ENCODE data around the gene GPR61. TPM values are rescaled to one million over a fixed set of nuclear protein-coding genes. Genes with fewer than 3 reads are reported as not detected.

GPR61 gene
- not detected in 2 replicates for total RNA-seq (ENCODE audit: low replicate concordance)
- long read RNA-seq: 0 reads

- H3K4me3 Mint-ChIP-seq: no peak within 1 kb of the TSS
- no peak for TF ChIP-seq CTCF (conservative IDR thresholded peaks at IDR 0.05)
- DNase-seq (ENCODE audit: extremely low spot score, unreplicated experiment): no peak
- H3K36me3 Mint-ChIP-seq: no peaks in the 10 kb centered on the region
- no peaks in the 10 kb centered on the region for H3K9me3 Mint-ChIP-seq
- H3K4me1 Mint-ChIP-seq (ENCODE audit: unreplicated experiment): no peaks in the 10 kb centered on the region
- peaks cover 48% of the 10 kb centered on the region for H3K27me3 Mint-ChIP-seq
- H3K27ac Mint-ChIP-seq: no peak within 1 kb of the TSS
Observed at GRCh38 chr1:109539676-109540075, at the start of gene GPR61. Gene GPR61 (plus strand): TSS chr1:109539872. CDS start chr1:109543023, 3,151 bp downstream.

- Mint-ChIP-seq H3K27ac (no peak overlapping the region), H3K27me3 (no peaks in the 10 kb centered on the region)
- DNase-seq (ENCODE audit: extremely low spot score, unreplicated experiment): no peak
Observed at GRCh38 chr1:109490029-109490933, 49.4 kb upstream of the GPR61 start.

GRCh38 chr1:109490934-109491302 is 48.8 kb upstream of the GPR61 start:
- DNase-seq (ENCODE audit: extremely low spot score, unreplicated experiment): no peak
- peak overlapping the region; percentile 45 for H3K4me3 Mint-ChIP-seq
- no peaks in the 10 kb centered on the region for H3K27me3 Mint-ChIP-seq
- no peak overlapping the region for H3K27ac Mint-ChIP-seq
- no peaks in the 10 kb centered on the region for H3K36me3 Mint-ChIP-seq
- no peaks in the 10 kb centered on the region for H3K9me3 Mint-ChIP-seq
- peaks cover 5% of the 10 kb centered on the region for H3K4me1 Mint-ChIP-seq (ENCODE audit: unreplicated experiment)
- TF ChIP-seq CTCF (conservative IDR thresholded peaks at IDR 0.05): peak; percentile 15

More at GRCh38 chr1:109490029-109490933, 49.4 kb upstream of the GPR61 start:
- Mint-ChIP-seq H3K9me3 (no peaks in the 10 kb centered on the region), H3K4me1 (ENCODE audit: unreplicated experiment) (peaks cover 5% of the 10 kb centered on the region), H3K4me3 (peak overlapping the region; percentile 45), H3K36me3 (no peaks in the 10 kb centered on the region)
- peak; percentile 84 for TF ChIP-seq CTCF (conservative IDR thresholded peaks at IDR 0.05)

- Mint-ChIP-seq H3K27me3 (no peaks in the 10 kb centered on the region), H3K4me1 (ENCODE audit: unreplicated experiment) (peaks cover 5% of the 10 kb centered on the region), H3K27ac (no peak overlapping the region), H3K4me3 (no peak overlapping the region), H3K9me3 (no peaks in the 10 kb centered on the region), H3K36me3 (no peaks in the 10 kb centered on the region)
- TF ChIP-seq CTCF (conservative IDR thresholded peaks at IDR 0.05): no peak
- no peak for DNase-seq (ENCODE audit: extremely low spot score, unreplicated experiment)
Observed at GRCh38 chr1:109491372-109491771, 48.3 kb upstream of the GPR61 start.

- H3K9me3 Mint-ChIP-seq: no peaks in the 10 kb centered on the region
- H3K27me3 Mint-ChIP-seq: no peaks in the 10 kb centered on the region
- no peaks in the 10 kb centered on the region for H3K36me3 Mint-ChIP-seq
- no peak for TF ChIP-seq CTCF (conservative IDR thresholded peaks at IDR 0.05)
- peaks cover 5% of the 10 kb centered on the region for H3K4me1 Mint-ChIP-seq (ENCODE audit: unreplicated experiment)
- peak overlapping the region; percentile 35 for H3K4me3 Mint-ChIP-seq
- DNase-seq (ENCODE audit: extremely low spot score, unreplicated experiment): no peak
- no peak overlapping the region for H3K27ac Mint-ChIP-seq
Observed at GRCh38 chr1:109492779-109493178, 46.9 kb upstream of the GPR61 start.
